ENCODE data around the gene FADS3.

GRCh38 chr11:61898247-61898582, 6.9 kb upstream of the FADS3 start:
- TF ChIP-seq POLR2A (IDR thresholded peaks at IDR 0.05; ENCODE audit: low read length), result no peak
- TF ChIP-seq GATA1 (IDR thresholded peaks at IDR 0.05; ENCODE audit: low read depth, low read length), result no peak

Data from erythroblast (primary cell).